22Rv1 (cell line): ENCODE measurements around the gene LAGE3.
"Not testable (repeated sequence)": the region's sequence is repeated elsewhere in the genome, so short reads cannot be mapped to it uniquely, and the experiment has no call there.

Experiments
- CTCF ChIP-seq: fragments of 450-650 bp; IDR thresholded peaks from 2 replicates; pipeline ENCODE4 v1.5.1; 2017; ENCODE audit warnings: mild to moderate bottlenecking
- ZFX ChIP-seq: fragments of 450-650 bp; IDR thresholded peaks from 2 replicates; pipeline ENCODE4 v1.6.1; 2017; ENCODE audit warnings: antibody characterized with exemption, borderline replicate concordance

GRCh38 chrX:154496591-154497137 lies 17.6 kb upstream of the LAGE3 start:
- TF ChIP-seq CTCF, ZFX: not testable (repeated sequence)
